WERI-Rb-1 (cell line): Measurements from ENCODE around the gene POLR2F.

Experiments used
- DNase-seq: peaks from one replicate; pipeline ENCODE4 v3.0.0-alpha.2; 2020
- H3K27ac ChIP-seq: fragments of 250-450 bp; sonication (Bioruptor Pico); 2 replicates; pipeline ENCODE4 v1.5.1; 2020; ENCODE audit warnings: mild to moderate bottlenecking, moderate library complexity
- H3K27me3 ChIP-seq: fragments of 250-450 bp; sonication (Bioruptor Pico); 2 replicates; pipeline ENCODE4 v1.5.1; 2021; ENCODE audit warnings: mild to moderate bottlenecking, low read depth, moderate library complexity; ENCODE audit not compliant: insufficient read depth, severe bottlenecking
- H3K36me3 ChIP-seq: fragments of 250-450 bp; sonication (Bioruptor Pico); 2 replicates; pipeline ENCODE4 v1.5.1; 2020; ENCODE audit warnings: mild to moderate bottlenecking, moderate library complexity
- H3K4me3 ChIP-seq: 2 replicates; pipeline ENCODE4 v1.5.1; 2011; ENCODE audit warnings: low read depth, mild to moderate bottlenecking, control low read depth, low read length
- H3K9me3 ChIP-seq: fragments of 250-450 bp; sonication (Bioruptor Pico); 2 replicates; pipeline ENCODE4 v1.5.1; 2021; ENCODE audit warnings: mild to moderate bottlenecking, moderate library complexity; ENCODE audit not compliant: severe bottlenecking
- TF ChIP-seq, protein P1 (sequence below): IDR thresholded peaks from 2 replicates; pipeline ENCODE4 v1.5.1; 2011; ENCODE audit warnings: low read depth, mild to moderate bottlenecking, control low read depth, inconsistent platforms, low read length

The POLR2F gene

DNA sequence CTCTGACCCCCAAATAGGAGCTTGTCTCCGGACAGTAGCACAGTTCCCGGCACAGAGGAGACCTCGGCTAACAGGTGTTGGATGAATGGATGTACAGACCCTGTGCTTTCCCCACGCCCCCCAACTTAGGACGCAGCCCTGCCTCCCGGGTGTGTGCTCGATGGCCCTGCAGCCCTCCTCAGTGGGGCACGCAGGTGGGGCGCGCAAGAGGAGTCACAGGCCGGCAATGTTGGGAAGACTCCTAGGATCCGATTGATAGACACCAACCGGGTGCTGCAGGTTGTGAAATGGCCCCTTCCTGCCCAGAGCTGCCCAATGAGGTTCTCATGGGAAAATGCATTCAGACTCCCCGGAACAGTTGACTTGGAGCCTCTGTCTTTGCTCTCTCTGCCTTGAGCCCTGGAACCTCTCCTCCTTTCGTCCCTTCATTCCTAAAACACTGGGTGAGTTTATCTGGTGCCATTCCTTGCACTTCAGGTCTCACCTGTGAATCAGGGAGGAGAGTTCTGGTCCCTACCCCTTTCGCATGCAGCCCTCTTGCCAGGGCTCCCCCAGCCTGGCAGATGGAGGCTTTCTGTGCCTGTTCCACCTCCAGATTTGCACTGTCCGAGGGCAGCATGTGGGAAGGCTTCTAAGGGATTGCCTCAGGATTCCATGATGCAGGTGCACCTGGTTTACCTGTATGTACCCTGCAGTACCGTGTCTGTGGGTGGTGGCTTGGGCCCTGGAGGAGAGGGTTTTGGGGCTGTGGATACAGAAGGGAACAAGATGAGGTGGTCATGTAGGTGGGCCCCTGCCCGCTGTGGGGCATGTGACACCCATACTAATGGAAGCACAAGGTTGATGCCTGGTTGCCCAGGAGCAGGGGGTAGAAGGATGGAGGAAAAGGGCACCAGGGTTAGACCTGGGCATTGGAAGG, 46.2 kb upstream of the POLR2F start:
- H3K36me3 ChIP-seq = no peaks in the 10 kb centered on the region
- H3K27me3 ChIP-seq = no peaks in the 10 kb centered on the region
- TF ChIP-seq, protein P1, sequence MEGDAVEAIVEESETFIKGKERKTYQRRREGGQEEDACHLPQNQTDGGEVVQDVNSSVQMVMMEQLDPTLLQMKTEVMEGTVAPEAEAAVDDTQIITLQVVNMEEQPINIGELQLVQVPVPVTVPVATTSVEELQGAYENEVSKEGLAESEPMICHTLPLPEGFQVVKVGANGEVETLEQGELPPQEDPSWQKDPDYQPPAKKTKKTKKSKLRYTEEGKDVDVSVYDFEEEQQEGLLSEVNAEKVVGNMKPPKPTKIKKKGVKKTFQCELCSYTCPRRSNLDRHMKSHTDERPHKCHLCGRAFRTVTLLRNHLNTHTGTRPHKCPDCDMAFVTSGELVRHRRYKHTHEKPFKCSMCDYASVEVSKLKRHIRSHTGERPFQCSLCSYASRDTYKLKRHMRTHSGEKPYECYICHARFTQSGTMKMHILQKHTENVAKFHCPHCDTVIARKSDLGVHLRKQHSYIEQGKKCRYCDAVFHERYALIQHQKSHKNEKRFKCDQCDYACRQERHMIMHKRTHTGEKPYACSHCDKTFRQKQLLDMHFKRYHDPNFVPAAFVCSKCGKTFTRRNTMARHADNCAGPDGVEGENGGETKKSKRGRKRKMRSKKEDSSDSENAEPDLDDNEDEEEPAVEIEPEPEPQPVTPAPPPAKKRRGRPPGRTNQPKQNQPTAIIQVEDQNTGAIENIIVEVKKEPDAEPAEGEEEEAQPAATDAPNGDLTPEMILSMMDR = no peak
- no peak overlapping the region for H3K27ac ChIP-seq
- no peaks in the 10 kb centered on the region for H3K9me3 ChIP-seq
- DNase-seq = no peak
- H3K4me3 ChIP-seq = peak overlapping the region; percentile 54

DNA sequence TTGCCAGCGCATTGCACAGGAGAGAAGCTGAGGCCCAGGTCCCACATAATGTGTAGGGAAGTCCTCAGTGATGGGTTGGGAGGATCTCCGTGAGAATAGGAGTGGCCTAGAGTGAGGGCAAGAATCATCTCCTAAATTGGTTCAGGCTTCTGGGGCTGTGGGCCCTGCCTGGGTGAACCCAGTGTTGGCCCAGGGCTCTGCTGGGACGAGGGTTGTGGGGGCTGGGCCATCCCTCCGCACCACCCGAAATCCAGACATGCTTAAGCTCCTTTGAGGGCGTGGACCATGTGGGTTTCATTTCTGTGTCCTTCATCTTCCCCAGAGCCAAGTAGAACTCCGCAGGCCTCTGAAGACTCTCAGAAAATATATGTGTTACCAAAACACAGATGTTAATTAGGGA, 43.7 kb upstream of the POLR2F start:
- Histone ChIP-seq H3K4me3 (no peak overlapping the region), H3K9me3 (no peaks in the 10 kb centered on the region), H3K27ac (no peak overlapping the region), H3K27me3 (no peaks in the 10 kb centered on the region), H3K36me3 (no peaks in the 10 kb centered on the region; the same call in 1 of the 2 replicates)
- DNase-seq = no peak
- TF ChIP-seq, protein P1 = no peak

DNA sequence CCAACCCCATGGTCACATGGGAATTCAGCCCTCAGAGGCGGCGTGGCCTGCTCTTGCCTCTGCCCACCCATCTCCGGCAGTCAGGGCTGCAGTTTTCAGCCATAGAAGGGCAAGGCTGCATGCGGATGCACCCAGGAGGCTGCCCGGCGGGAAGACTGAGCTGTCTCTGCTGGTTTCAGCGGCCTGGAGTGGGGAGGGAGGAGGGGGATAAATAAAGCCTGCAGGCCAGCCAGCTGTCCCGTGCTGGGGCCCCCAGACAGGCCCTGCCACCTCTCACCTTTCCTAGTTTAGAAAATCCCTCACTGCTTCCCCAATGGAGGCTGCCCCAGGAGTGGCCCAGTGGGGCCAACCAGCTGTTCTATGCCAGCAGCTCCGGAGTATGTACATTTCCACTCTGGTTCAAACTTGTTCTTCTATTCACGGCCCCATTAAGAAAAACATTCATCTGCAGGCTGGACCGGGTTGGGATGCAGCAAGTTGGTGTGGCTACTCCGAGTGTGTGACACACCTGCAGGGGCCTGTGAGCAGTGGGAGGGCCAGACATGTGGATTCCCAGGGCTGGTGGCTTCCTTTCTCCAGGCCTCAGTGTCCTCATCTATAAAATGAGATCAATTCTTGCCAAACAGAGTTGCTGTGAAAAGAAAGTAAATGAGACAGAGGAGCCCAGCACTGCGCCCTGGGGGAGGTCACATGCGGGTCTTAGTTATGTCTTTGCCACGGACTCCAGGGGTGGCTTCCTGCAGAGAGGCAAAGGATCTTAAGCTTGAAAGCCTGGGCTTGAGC, 42.4 kb upstream of the POLR2F start:
- Histone ChIP-seq H3K4me3 (no peak overlapping the region), H3K27me3 (no peaks in the 10 kb centered on the region), H3K27ac (peak overlapping the region; percentile 68), H3K36me3 (no peaks in the 10 kb centered on the region; the same call in 1 of the 2 replicates), H3K9me3 (no peaks in the 10 kb centered on the region)
- peak; percentile 59 for DNase-seq
- TF ChIP-seq, protein P1 = no peak

DNA sequence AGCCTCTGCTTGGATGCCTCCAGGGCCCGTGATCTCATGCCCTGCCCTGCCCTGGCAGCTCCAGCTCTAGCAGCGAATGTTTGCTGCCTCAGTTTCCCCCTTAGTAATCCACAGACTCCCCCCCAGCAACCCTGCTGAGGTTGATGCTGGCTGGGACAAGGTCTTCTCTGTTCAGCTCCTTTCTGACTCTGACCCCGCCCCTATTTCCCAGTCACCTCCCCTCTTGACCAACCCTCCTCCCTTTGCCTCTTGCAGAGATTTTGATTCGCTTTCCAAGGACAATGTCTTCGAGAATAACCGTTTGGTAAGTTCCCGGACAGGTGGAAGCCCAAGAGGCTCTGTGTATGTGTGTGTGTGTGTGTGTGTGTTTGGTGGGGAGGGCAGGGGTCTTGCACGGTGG, 41.8 kb upstream of the POLR2F start:
- no peak for DNase-seq
- Histone ChIP-seq H3K9me3 (no peaks in the 10 kb centered on the region), H3K4me3 (no peak overlapping the region), H3K27me3 (no peaks in the 10 kb centered on the region), H3K27ac (no peak overlapping the region; the same call in 1 of the 2 replicates), H3K36me3 (no peaks in the 10 kb centered on the region; the same call in 1 of the 2 replicates)
- TF ChIP-seq, protein P1 = no peak

DNA sequence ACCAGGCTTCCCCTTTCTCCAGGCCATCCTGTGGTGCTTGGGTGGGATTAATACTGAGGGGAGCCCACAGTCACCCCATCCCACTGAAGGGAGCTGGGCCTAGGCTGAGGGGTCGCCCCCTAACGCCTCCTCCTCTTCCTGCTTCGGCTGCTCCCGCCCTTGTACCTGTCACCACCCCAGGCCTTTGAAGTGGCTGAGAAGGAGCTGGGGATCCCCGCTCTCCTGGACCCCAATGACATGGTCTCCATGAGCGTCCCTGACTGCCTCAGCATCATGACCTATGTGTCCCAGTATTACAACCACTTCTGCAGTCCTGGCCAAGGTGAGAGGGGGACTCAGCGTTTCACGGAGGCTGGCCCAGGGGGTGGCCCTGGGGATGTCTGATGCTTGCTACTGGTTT, 41.3 kb upstream of the POLR2F start:
- DNase-seq = no peak
- no peak overlapping the region for H3K27ac ChIP-seq
- no peaks in the 10 kb centered on the region; the same call in 1 of the 2 replicates for H3K36me3 ChIP-seq
- H3K27me3 ChIP-seq = no peaks in the 10 kb centered on the region
- TF ChIP-seq, protein P1 = no peak
- no peak overlapping the region for H3K4me3 ChIP-seq
- H3K9me3 ChIP-seq = no peaks in the 10 kb centered on the region
